Measurements from ENCODE around the gene POLD2. TPM values are rescaled to one million over a fixed set of nuclear protein-coding genes. Genes with fewer than 3 reads are reported as not detected.

The POLD2 gene
- total RNA-seq, 1 experiment from 2014 or later, result 131 TPM

DNA sequence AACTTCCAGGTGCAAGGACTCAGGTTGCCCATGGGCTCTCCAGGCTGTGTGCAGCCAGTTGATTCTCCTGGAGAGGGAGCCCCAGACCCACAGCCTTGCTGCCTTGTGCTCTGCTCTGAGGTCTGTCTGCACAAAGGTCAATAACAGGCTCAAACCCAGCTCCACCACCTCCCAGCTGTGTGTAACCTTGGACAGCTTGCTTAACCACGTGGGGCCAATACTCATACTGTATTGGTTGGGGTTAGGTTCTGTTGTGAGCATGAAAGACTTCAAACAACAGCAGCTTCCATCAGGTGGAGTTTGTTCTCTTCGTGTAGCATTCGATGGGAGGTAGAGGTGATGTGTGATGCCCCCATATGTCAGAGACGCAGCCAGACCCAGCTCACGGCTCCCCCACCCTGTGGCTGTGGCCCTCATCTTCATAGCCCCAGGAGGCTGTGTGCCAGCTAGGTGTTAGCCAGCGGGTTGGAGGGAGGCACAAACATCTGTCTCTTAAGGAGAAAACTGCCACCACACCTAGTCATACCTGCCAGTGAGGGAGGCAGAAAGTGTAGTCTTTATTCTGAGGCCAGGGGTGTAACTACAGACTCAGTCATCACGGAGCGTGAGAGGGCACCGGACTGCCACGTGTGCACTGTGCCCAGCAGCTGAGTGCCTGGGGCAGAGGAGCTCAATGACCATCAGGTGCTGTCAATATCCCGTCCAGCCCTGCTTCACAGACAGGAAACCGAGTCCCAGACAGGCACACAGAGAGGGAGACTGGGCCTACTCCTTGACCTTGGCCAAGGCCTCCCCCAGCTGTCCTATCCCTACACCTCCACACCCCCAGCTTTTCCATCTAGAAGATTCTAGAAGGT lies 8.1 kb upstream of the POLD2 start:
- Histone ChIP-seq H3K23ac (ENCODE audit: insufficient read length, low read depth, low read length) (no peak overlapping the region), H3K4me2 (ENCODE audit: insufficient read depth, insufficient read length, low read length) (no peak overlapping the region), H3K4me1 (ENCODE audit: insufficient read depth, low read length) (no peaks in the 10 kb centered on the region; the same call in 1 of the 2 replicates), H3K18ac (ENCODE audit: insufficient read length, low read depth, low read length) (no peak overlapping the region), H2BK5ac (ENCODE audit: insufficient read length, low read length) (no peak overlapping the region), H4K5ac (ENCODE audit: insufficient read length, low read depth, low read length) (no peak overlapping the region), H2BK15ac (ENCODE audit: low read depth, low read length) (no peak overlapping the region), H2BK120ac (ENCODE audit: low read depth, low read length, poor library complexity, severe bottlenecking) (no peak overlapping the region), H3K23me2 (ENCODE audit: insufficient read length, low read depth, low read length, poor library complexity, severe bottlenecking) (no peaks in the 10 kb centered on the region), H2AFZ (ENCODE audit: low read length) (no peak overlapping the region), H3K56ac (ENCODE audit: insufficient read length, low read depth, low read length) (no peak overlapping the region), H4K8ac (replicated peaks; ENCODE audit: insufficient read length, low read depth, low read length) (no peak overlapping the region), H3K79me1 (ENCODE audit: insufficient read depth, low read depth, low read length, poor library complexity, severe bottlenecking) (no peaks in the 10 kb centered on the region), H2BK20ac (ENCODE audit: low read depth, low read length, poor library complexity, severe bottlenecking) (no peak overlapping the region), H3T11ph (ENCODE audit: low read length) (no peak overlapping the region), H3K27ac (ENCODE audit: insufficient read length, low read depth, low read length) (no peak overlapping the region), H3K9me3 (ENCODE audit: control insufficient read depth, low read depth, low read length) (no peaks in the 10 kb centered on the region), H3K9ac (ENCODE audit: extremely low read depth, insufficient read length, low read length) (no peak overlapping the region), H3K79me2 (ENCODE audit: insufficient read depth, low read length) (no peaks in the 10 kb centered on the region), H3K4ac (ENCODE audit: low read depth, low read length) (no peak overlapping the region), H4K91ac (ENCODE audit: insufficient read length, low read depth, low read length) (no peak overlapping the region), H2BK12ac (ENCODE audit: insufficient read length, low read depth, low read length) (no peak overlapping the region), H3K27me3 (ENCODE audit: insufficient read depth, low read length) (no peaks in the 10 kb centered on the region; the same call in 1 of the 2 replicates), H3K14ac (ENCODE audit: insufficient read depth, low read length) (no peak overlapping the region), H4K20me1 (ENCODE audit: control insufficient read depth, insufficient read depth, insufficient read length) (no peaks in the 10 kb centered on the region), H2AK5ac (ENCODE audit: insufficient read length, low read length) (no peak overlapping the region)
- no peak overlapping the region for H3K27ac Mint-ChIP-seq
- DNase-seq, result peak; percentile 64
- WGBS (ENCODE audit: extremely low coverage, insufficient read length, low lambda C conversion rate), result no CpG with 5 or more reads among the region's 12 CpGs
- H3K36me3 Mint-ChIP-seq (ENCODE audit: insufficient read depth in 1 of 3, low read depth in 3 of 3), result no peaks in the 10 kb centered on the region; a peak in 1 of 7 replicates
- H3K4me1 Mint-ChIP-seq, result peaks cover 12 to 22% of the 10 kb centered on the region in 2 experiments
- peaks cover 8 to 9% of the 10 kb centered on the region in 2 experiments for H3K9me3 Mint-ChIP-seq
- no peak overlapping the region for H3K4me3 Mint-ChIP-seq
- peaks cover 66% of the 10 kb centered on the region for H3K27me3 Mint-ChIP-seq (ENCODE audit: low read depth)
- TF ChIP-seq, protein P1, sequence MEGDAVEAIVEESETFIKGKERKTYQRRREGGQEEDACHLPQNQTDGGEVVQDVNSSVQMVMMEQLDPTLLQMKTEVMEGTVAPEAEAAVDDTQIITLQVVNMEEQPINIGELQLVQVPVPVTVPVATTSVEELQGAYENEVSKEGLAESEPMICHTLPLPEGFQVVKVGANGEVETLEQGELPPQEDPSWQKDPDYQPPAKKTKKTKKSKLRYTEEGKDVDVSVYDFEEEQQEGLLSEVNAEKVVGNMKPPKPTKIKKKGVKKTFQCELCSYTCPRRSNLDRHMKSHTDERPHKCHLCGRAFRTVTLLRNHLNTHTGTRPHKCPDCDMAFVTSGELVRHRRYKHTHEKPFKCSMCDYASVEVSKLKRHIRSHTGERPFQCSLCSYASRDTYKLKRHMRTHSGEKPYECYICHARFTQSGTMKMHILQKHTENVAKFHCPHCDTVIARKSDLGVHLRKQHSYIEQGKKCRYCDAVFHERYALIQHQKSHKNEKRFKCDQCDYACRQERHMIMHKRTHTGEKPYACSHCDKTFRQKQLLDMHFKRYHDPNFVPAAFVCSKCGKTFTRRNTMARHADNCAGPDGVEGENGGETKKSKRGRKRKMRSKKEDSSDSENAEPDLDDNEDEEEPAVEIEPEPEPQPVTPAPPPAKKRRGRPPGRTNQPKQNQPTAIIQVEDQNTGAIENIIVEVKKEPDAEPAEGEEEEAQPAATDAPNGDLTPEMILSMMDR (conservative IDR thresholded peaks at IDR 0.05), result peak; percentile 66
